MM.1S (cell line): ENCODE measurements around the gene FAM43A.

Source experiments
- DNase-seq: peaks from one replicate; pipeline ENCODE4 v3.0.0-alpha.2; 2015
- H2AFZ ChIP-seq: fragments of 300-600 bp; sonication (generic); 2 replicates; pipeline ENCODE4 v1.6.0; 2016; ENCODE audit warnings: antibody characterized with exemption, low read length
- H3F3A ChIP-seq: fragments of 300-600 bp; sonication (generic); 2 replicates; pipeline ENCODE4 v1.6.1; 2016; ENCODE audit warnings: mild to moderate bottlenecking, antibody characterized with exemption, low read length, moderate library complexity, mixed read lengths; ENCODE audit not compliant: insufficient read depth
- H3K27ac ChIP-seq: fragments of 300-600 bp; sonication (generic); 2 replicates; pipeline ENCODE4 v1.5.1; 2016; ENCODE audit warnings: mild to moderate bottlenecking, low read length
- H3K27me3 ChIP-seq: fragments of 300-600 bp; sonication (generic); replicated peaks from 2 replicates; pipeline ENCODE4 v1.6.0; 2016; ENCODE audit warnings: low read length; ENCODE audit not compliant: insufficient read depth
- H3K36me3 ChIP-seq: fragments of 300-600 bp; sonication (generic); replicated peaks from 2 replicates; pipeline ENCODE4 v1.6.1; 2016; ENCODE audit warnings: mild to moderate bottlenecking, low read length, mixed read lengths; ENCODE audit not compliant: insufficient read depth
- H3K4me1 ChIP-seq: fragments of 300-600 bp; sonication (generic); 2 replicates; pipeline ENCODE4 v1.6.1; 2016; ENCODE audit warnings: low read length, mixed read lengths
- H3K4me2 ChIP-seq: fragments of 300-600 bp; sonication (generic); 2 replicates; pipeline ENCODE4 v1.6.0; 2016; ENCODE audit warnings: low read depth, low read length
- H3K4me3 ChIP-seq: fragments of 300-600 bp; sonication (generic); 2 replicates; pipeline ENCODE4 v1.5.1; 2016; ENCODE audit warnings: low read length, mixed read lengths
- H3K79me2 ChIP-seq: fragments of 300-600 bp; sonication (generic); 2 replicates; pipeline ENCODE4 v1.6.1; 2016; ENCODE audit warnings: mixed run types, low read length, mixed read lengths
- H3K9ac ChIP-seq: fragments of 300-600 bp; sonication (generic); 2 replicates; pipeline ENCODE4 v1.6.1; 2016; ENCODE audit warnings: low read length, mixed read lengths
- H3K9me2 ChIP-seq: fragments of 300-600 bp; sonication (generic); replicated peaks from 2 replicates; pipeline ENCODE4 v1.6.1; 2016; ENCODE audit warnings: mild to moderate bottlenecking, low read length, mixed read lengths; ENCODE audit not compliant: insufficient read depth
- H3K9me3 ChIP-seq: fragments of 300-600 bp; sonication (generic); replicated peaks from 2 replicates; pipeline ENCODE4 v1.6.1; 2016; ENCODE audit warnings: mild to moderate bottlenecking, low read length, mixed read lengths; ENCODE audit not compliant: insufficient read depth
- H4K20me1 ChIP-seq: fragments of 300-600 bp; sonication (generic); 2 replicates; pipeline ENCODE4 v1.6.1; 2016; ENCODE audit warnings: mild to moderate bottlenecking, low read length, moderate library complexity, mixed read lengths; ENCODE audit not compliant: insufficient read depth
- CTCF ChIP-seq: fragments of 300-600 bp; sonication (generic); IDR thresholded peaks from 2 replicates; pipeline ENCODE4 v1.5.1; 2016; ENCODE audit warnings: antibody characterized with exemption, low read length, mixed read lengths
- EZH2 ChIP-seq: fragments of 300-600 bp; sonication (generic); optimal IDR thresholded peaks from 2 replicates; pipeline ENCODE3; 2017; ENCODE audit warnings: low read depth, mild to moderate bottlenecking, antibody characterized with exemption, low read length, mixed read lengths
- EZH2phosphoT487 ChIP-seq: fragments of 300-600 bp; sonication (generic); IDR thresholded peaks from 2 replicates; pipeline ENCODE4 v1.6.1; 2018; ENCODE audit warnings: antibody characterized with exemption, low read length

FAM43A gene

GRCh38 chr3:194711286-194711685, 25.6 kb downstream of the FAM43A start:
- no peak for TF ChIP-seq EZH2phosphoT487
- no peak for TF ChIP-seq CTCF
- TF ChIP-seq EZH2: no peak
- no peak overlapping the region for H2AFZ ChIP-seq
- H3F3A ChIP-seq: no peaks in the 10 kb centered on the region
- H3K4me2 ChIP-seq: no peak overlapping the region
- H3K4me3 ChIP-seq: no peak overlapping the region
- no peaks in the 10 kb centered on the region for H3K79me2 ChIP-seq
- H3K9ac ChIP-seq: no peak overlapping the region
- H3K36me3 ChIP-seq: no peaks in the 10 kb centered on the region
- no peaks in the 10 kb centered on the region for H3K9me2 ChIP-seq
- H3K9me3 ChIP-seq: no peaks in the 10 kb centered on the region
- no peaks in the 10 kb centered on the region for H3K4me1 ChIP-seq
- H4K20me1 ChIP-seq: no peaks in the 10 kb centered on the region
- no peaks in the 10 kb centered on the region for H3K27me3 ChIP-seq
- DNase-seq: no peak
- no peak overlapping the region for H3K27ac ChIP-seq

- Histone ChIP-seq H3K9ac (no peak overlapping the region), H3K4me2 (no peak overlapping the region), H3K4me3 (no peak overlapping the region), H2AFZ (no peak overlapping the region), H3K79me2 (no peaks in the 10 kb centered on the region), H3K27ac (no peak overlapping the region), H3K4me1 (no peaks in the 10 kb centered on the region), H3K27me3 (no peaks in the 10 kb centered on the region), H3K36me3 (no peaks in the 10 kb centered on the region), H4K20me1 (no peaks in the 10 kb centered on the region), H3K9me3 (no peaks in the 10 kb centered on the region), H3F3A (no peaks in the 10 kb centered on the region), H3K9me2 (no peaks in the 10 kb centered on the region)
- DNase-seq: no peak
- no peak for TF ChIP-seq EZH2phosphoT487
- no peak for TF ChIP-seq CTCF
- no peak for TF ChIP-seq EZH2
Measured at GRCh38 chr3:194711913-194712312, 26.2 kb downstream of the FAM43A start.

- Histone ChIP-seq H3K36me3 (no peaks in the 10 kb centered on the region), H2AFZ (no peak overlapping the region), H3K9me2 (no peaks in the 10 kb centered on the region), H3K79me2 (no peaks in the 10 kb centered on the region), H4K20me1 (no peaks in the 10 kb centered on the region), H3K9ac (no peak overlapping the region), H3K27ac (no peak overlapping the region), H3K4me3 (no peak overlapping the region), H3K4me2 (no peak overlapping the region), H3K4me1 (no peaks in the 10 kb centered on the region), H3K9me3 (no peaks in the 10 kb centered on the region), H3K27me3 (no peaks in the 10 kb centered on the region), H3F3A (no peaks in the 10 kb centered on the region)
- DNase-seq: no peak
- no peak for TF ChIP-seq EZH2phosphoT487
- TF ChIP-seq CTCF: no peak
Measured at GRCh38 chr3:194713299-194714136, 27.8 kb downstream of the FAM43A start.
